Dendritic cell treated with granulocyte-macrophage colony-stimulating factor and Interleukin-4, amounts not matched to agents 40 ng/mL and 50 ng/mL, for 4 days (primary cell): ENCODE data around the gene ELK4.

Source experiments
- H3K27ac Mint-ChIP-seq: one replicate; pipeline ENCODE4 v1.8.0; 2022; ENCODE audit warnings: mild to moderate bottlenecking, mixed read lengths
- H3K27me3 Mint-ChIP-seq: one replicate; pipeline ENCODE4 v1.8.0; 2022; ENCODE audit warnings: mild to moderate bottlenecking, mixed read lengths
- H3K36me3 Mint-ChIP-seq: one replicate; pipeline ENCODE4 v1.8.0; 2022; ENCODE audit warnings: low read depth, mixed read lengths
- H3K4me1 Mint-ChIP-seq: one replicate; pipeline ENCODE4 v1.8.0; 2022; ENCODE audit warnings: low read depth, mixed read lengths
- H3K4me3 Mint-ChIP-seq: one replicate; pipeline ENCODE4 v1.8.0; 2022; ENCODE audit warnings: mild to moderate bottlenecking, moderate library complexity, mixed read lengths
- H3K9me3 Mint-ChIP-seq: one replicate; pipeline ENCODE4 v1.8.0; 2022; ENCODE audit warnings: mixed read lengths
- intact Hi-C: fragments of 100-400 bp; cut with micrococcal nuclease; formaldehyde crosslinking; loops from one replicate; pipeline ENCODE4 v1.15.0; 2022

Gene ELK4

GRCh38 chr1:205582471-205583291 lies 49.1 kb downstream of the ELK4 start:
- H3K4me1 Mint-ChIP-seq, result peaks cover 5% of the 10 kb centered on the region
- H3K36me3 Mint-ChIP-seq, result no peaks in the 10 kb centered on the region
- intact Hi-C loops, result loop anchor here (10.0 kb wide), 1 partner anchor 58 kb away; no protein-coding TSS in a partner anchor
- H3K9me3 Mint-ChIP-seq, result no peaks in the 10 kb centered on the region
- H3K4me3 Mint-ChIP-seq, result no peak overlapping the region
- peaks cover 49% of the 10 kb centered on the region for H3K27me3 Mint-ChIP-seq
- no peak overlapping the region for H3K27ac Mint-ChIP-seq

GRCh38 chr1:205582046-205582445 lies 49.8 kb downstream of the ELK4 start:
- H3K36me3 Mint-ChIP-seq, result no peaks in the 10 kb centered on the region
- no peaks in the 10 kb centered on the region for H3K9me3 Mint-ChIP-seq
- H3K4me3 Mint-ChIP-seq, result no peak overlapping the region
- no peak overlapping the region for H3K27ac Mint-ChIP-seq
- intact Hi-C loops, result loop anchor here (10.0 kb wide), 1 partner anchor 57 kb away; no protein-coding TSS in a partner anchor
- peaks cover 5% of the 10 kb centered on the region for H3K4me1 Mint-ChIP-seq
- peaks cover 54% of the 10 kb centered on the region for H3K27me3 Mint-ChIP-seq

- Mint-ChIP-seq H3K27me3 (peaks cover 57% of the 10 kb centered on the region), H3K27ac (no peak overlapping the region), H3K4me1 (peaks cover 5% of the 10 kb centered on the region), H3K36me3 (no peaks in the 10 kb centered on the region), H3K9me3 (no peaks in the 10 kb centered on the region), H3K4me3 (no peak overlapping the region)
- intact Hi-C loops, result loop anchor here (10.0 kb wide), 1 partner anchor 57 kb away; no protein-coding TSS in a partner anchor
Observed at GRCh38 chr1:205581321-205581980, 50.4 kb downstream of the ELK4 start.

- Mint-ChIP-seq H3K9me3 (no peaks in the 10 kb centered on the region), H3K36me3 (no peaks in the 10 kb centered on the region), H3K4me1 (peaks cover 5% of the 10 kb centered on the region), H3K4me3 (no peak overlapping the region), H3K27ac (no peak overlapping the region), H3K27me3 (peaks cover 61% of the 10 kb centered on the region)
- intact Hi-C loops, result loop anchor here (10.0 kb wide), 1 partner anchor 56 kb away; no protein-coding TSS in a partner anchor
Observed at GRCh38 chr1:205580923-205581180, 51.0 kb downstream of the ELK4 start.

GRCh38 chr1:205580140-205580922 lies 51.5 kb downstream of the ELK4 start:
- intact Hi-C loops, result loop anchor here (10.0 kb wide), 1 partner anchor 56 kb away; no protein-coding TSS in a partner anchor
- H3K27ac Mint-ChIP-seq, result no peak overlapping the region
- H3K36me3 Mint-ChIP-seq, result no peaks in the 10 kb centered on the region
- H3K9me3 Mint-ChIP-seq, result no peaks in the 10 kb centered on the region
- H3K4me1 Mint-ChIP-seq, result peaks cover 5% of the 10 kb centered on the region
- peaks cover 62% of the 10 kb centered on the region for H3K27me3 Mint-ChIP-seq
- no peak overlapping the region for H3K4me3 Mint-ChIP-seq

- no peaks in the 10 kb centered on the region for H3K36me3 Mint-ChIP-seq
- H3K4me1 Mint-ChIP-seq, result peaks cover 5% of the 10 kb centered on the region
- no peak overlapping the region for H3K27ac Mint-ChIP-seq
- no peak overlapping the region for H3K4me3 Mint-ChIP-seq
- H3K9me3 Mint-ChIP-seq, result no peaks in the 10 kb centered on the region
- H3K27me3 Mint-ChIP-seq, result peaks cover 62% of the 10 kb centered on the region
- intact Hi-C loops, result loop anchor here (10.0 kb wide), 1 partner anchor 55 kb away; no protein-coding TSS in a partner anchor
Observed at GRCh38 chr1:205579711-205580110, 52.1 kb downstream of the ELK4 start.

- H3K4me1 Mint-ChIP-seq, result peaks cover 5% of the 10 kb centered on the region
- no peaks in the 10 kb centered on the region for H3K9me3 Mint-ChIP-seq
- peaks cover 65% of the 10 kb centered on the region for H3K27me3 Mint-ChIP-seq
- no peak overlapping the region for H3K4me3 Mint-ChIP-seq
- intact Hi-C loops, result no loop called here
- H3K27ac Mint-ChIP-seq, result no peak overlapping the region
- no peaks in the 10 kb centered on the region for H3K36me3 Mint-ChIP-seq
Observed at GRCh38 chr1:205578780-205579571, 52.8 kb downstream of the ELK4 start.

- Mint-ChIP-seq H3K9me3 (no peaks in the 10 kb centered on the region), H3K27me3 (peaks cover 61% of the 10 kb centered on the region)
- intact Hi-C loops, result no loop called here
Observed at GRCh38 chr1:205577874-205578658, 53.7 kb downstream of the ELK4 start.

GRCh38 chr1:205576805-205577761 lies 54.7 kb downstream of the ELK4 start:
- Mint-ChIP-seq H3K36me3 (no peaks in the 10 kb centered on the region), H3K27me3 (peaks cover 62% of the 10 kb centered on the region), H3K4me3 (no peak overlapping the region), H3K9me3 (no peaks in the 10 kb centered on the region), H3K27ac (no peak overlapping the region), H3K4me1 (no peaks in the 10 kb centered on the region)
- intact Hi-C loops, result no loop called here

More at GRCh38 chr1:205577874-205578658, 53.7 kb downstream of the ELK4 start:
- no peak overlapping the region for H3K27ac Mint-ChIP-seq
- H3K4me1 Mint-ChIP-seq, result peaks cover 5% of the 10 kb centered on the region
- no peak overlapping the region for H3K4me3 Mint-ChIP-seq
- H3K36me3 Mint-ChIP-seq, result no peaks in the 10 kb centered on the region

- H3K27me3 Mint-ChIP-seq, result peaks cover 62% of the 10 kb centered on the region
Observed at GRCh38 chr1:205576011-205576410, 55.8 kb downstream of the ELK4 start.

GRCh38 chr1:205575294-205575885 lies 56.4 kb downstream of the ELK4 start:
- Mint-ChIP-seq H3K4me1 (no peaks in the 10 kb centered on the region), H3K27me3 (peaks cover 63% of the 10 kb centered on the region), H3K36me3 (no peaks in the 10 kb centered on the region), H3K4me3 (no peak overlapping the region), H3K9me3 (no peaks in the 10 kb centered on the region), H3K27ac (no peak overlapping the region)
- intact Hi-C loops, result no loop called here

More at GRCh38 chr1:205576011-205576410, 55.8 kb downstream of the ELK4 start:
- intact Hi-C loops, result no loop called here
- Mint-ChIP-seq H3K4me3 (no peak overlapping the region), H3K36me3 (no peaks in the 10 kb centered on the region), H3K4me1 (no peaks in the 10 kb centered on the region), H3K27ac (no peak overlapping the region), H3K9me3 (no peaks in the 10 kb centered on the region)

- Mint-ChIP-seq H3K4me3 (no peak overlapping the region), H3K9me3 (no peaks in the 10 kb centered on the region), H3K4me1 (no peaks in the 10 kb centered on the region), H3K27ac (no peak overlapping the region), H3K27me3 (peaks cover 67% of the 10 kb centered on the region), H3K36me3 (no peaks in the 10 kb centered on the region)
- intact Hi-C loops, result no loop called here
Observed at GRCh38 chr1:205572421-205572820, 59.4 kb downstream of the ELK4 start.
